Fibroblast of skin of left quadriceps (primary cell): ENCODE results near the gene NAA30.
"Not testable (repeated sequence)": the region's sequence is repeated elsewhere in the genome, so short reads cannot be mapped to it uniquely, and the experiment has no call there.

Experiments used
- DNase-seq, 2 experiments: peaks; one replicate each; pipeline ENCODE4 v3.0.0-alpha.2; 2013; ENCODE audit warnings: low read depth in 2 of 2

Gene NAA30

DNA sequence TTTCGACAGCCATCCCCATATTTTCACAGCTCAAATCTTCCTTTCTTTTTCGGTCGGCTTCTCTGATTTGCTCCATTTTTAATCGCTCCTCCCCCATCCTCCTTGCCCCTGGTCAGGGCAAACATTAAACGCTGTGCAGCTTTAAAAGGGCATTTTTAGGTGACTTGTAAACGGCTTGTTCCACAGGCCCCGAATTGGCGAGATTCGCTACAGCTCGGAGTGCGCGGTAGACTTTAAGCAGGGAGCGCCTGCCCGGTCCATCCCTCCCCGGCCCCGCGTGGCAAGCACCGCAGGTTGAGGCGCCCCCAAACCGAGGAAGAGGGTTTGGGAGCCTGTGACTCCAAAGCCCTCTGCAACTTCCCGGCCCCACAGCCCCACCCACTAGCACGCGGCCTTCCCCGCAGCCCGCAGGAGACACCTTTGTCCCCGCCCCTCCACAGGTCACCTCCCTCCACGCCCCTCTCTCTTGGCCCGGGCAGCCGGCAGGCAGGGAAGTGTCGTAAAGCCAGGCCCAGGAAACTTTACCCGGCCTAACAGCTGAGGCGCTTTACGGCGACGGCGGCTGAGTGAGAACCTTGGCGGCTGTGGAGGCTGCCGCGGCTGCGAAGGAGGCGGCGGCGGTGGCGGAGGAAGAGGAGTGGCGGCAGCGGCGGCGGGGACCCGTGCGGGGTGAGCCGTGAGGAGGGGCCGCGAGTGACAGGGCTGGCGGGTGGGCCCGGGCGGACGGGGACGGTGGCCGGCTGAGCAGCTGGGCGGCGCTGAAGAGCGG, at the start of gene NAA30:
TSS of gene NAA30 (plus strand) at position 550 of the 769 bp plus-strand sequence. CDS start 372 bp downstream, outside the sequence.
- DNase-seq, result peak; percentile 83 to 85

DNA sequence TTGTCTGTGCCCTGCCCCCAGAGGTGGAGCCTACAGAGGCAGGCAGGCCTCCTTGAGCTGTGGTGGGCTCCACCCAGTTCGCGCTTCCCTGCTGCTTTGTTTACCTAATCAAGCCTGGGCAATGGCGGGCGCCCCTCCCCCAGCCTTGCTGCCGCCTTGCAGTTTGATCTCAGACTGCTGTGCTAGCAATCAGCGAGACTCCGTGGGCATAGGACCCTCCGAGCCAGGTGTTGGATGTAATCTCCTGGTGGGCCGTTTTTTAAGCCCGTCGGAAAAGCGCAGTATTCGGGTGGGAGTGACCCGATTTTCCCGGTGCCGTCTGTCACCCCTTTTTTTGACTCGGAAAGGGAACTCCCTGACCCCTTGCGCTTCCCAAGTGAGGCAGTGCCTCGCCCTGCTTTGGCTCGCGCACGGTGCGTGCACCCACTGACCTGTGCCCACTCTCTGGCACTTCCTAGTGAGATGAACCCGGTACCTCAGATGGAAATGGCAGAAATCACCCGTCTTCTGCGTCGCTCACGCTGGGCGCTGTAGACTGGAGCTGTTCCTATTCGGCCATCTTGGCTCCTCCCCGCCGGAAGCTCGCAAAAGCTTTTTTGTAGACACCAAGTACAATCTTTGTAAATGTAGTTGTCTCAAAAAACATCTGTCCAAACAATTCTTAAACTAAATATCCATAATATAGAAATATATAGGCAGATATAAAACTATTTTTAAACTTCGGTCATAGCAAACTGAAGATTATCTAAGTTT, 46.7 kb upstream of the NAA30 start:
- not testable (repeated sequence) for DNase-seq

DNA sequence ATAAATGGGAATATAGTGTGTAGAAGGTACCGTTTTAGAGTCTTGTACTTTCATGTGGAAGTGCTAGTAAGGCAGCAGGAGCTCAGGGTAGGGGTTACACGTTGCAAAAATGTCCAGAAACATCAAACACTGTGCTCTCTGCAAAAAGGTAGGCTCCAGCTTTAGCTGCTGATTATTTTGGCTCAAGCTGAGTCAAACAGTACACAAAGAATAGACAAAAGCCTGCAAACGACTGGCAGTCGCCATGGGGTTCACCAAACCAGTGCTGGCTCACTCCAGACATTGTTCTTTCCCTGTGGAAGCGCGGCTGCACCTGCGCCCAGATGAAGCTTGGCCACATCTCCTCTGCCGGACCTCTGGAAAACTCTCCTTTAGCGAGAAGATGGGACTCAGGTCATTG, 45.3 kb upstream of the NAA30 start:
- DNase-seq, result no peak

DNA sequence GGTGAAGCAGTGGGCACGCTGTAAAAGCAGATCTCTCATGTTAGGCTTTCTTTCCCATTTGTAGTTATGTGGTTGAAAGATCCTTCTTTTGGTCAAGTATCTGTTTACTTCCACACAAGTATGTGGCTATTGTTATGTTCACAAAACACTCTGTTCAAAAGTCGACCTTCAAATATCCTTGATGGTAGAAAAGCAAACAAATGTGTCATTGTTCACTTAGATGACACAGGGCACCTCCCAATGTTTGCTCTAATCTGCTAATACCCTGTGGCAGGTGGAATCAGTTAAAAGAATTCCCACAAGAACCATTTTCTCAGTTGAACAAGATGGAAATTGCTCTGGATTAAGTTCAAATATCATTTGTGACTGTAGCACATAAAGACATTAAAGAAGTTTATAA, 43.6 kb upstream of the NAA30 start:
- no peak for DNase-seq

DNA sequence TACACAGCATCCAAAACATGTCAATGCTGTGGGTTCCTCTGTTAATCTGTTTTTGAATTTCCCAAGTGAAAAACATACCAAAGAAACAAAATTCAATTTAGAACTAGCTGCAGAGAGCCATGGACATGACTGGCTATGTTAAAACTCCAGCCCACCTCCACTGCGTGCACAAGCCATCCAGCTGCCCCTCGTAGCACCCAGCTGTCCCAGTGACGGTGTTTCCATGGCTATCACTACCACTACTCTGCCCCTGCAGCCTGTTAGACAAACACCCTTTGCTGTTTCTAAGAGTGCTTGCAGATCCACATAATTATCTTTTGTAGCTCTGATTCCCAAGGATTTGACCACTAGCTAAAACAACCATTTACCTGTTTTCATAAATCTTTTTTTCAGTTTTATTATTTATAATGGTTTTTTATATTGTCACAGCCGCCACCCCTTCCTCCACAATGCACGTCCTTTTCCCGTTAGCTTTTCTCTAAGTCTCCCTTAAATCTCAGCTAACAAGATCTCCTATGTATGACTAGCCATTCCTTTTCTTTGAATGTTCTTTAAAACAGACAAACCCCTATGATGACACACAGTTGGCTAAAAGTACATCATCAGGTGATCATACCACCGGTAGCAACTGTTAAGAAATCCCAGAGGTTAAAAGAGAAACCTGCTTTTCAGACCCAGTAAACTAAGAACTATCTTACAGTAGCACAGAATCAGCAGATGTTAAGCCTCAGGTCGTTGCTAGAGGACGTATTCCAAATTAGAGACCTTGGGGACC, 37.8 kb upstream of the NAA30 start:
- no peak for DNase-seq

DNA sequence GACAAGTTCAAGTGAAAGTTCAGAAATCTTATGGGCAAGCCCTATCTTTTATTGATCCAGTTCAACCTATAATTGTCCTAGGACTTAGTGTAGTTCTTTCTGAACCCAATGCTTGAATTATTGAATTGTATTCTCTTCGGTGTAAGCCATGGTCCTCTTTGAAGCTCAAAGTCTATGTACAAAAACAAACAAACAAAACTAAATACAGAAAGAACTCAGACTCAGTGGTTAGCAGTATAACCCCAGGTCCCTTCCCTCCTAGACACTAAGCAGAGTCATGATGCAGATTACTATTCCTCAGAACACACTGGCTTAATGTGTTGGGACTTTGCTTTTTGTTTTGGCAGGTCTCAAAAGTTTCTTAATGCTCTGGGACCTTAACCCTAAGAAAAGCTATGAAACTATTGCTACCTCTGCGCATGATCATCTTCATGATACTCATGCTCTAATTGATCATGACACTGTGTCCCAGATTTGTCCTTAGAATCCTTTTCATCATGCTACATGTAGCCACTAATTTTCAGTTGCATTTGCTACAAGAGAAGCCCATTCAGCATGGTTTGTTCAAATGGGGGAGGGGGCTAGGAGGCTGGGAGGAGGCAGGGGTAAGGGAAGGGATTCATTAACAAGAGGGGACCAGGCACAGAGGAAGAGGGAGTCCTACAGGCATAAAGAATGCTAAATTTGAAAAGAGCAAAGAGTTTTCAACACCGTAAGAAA, 35.1 kb upstream of the NAA30 start:
- no peak for DNase-seq

DNA sequence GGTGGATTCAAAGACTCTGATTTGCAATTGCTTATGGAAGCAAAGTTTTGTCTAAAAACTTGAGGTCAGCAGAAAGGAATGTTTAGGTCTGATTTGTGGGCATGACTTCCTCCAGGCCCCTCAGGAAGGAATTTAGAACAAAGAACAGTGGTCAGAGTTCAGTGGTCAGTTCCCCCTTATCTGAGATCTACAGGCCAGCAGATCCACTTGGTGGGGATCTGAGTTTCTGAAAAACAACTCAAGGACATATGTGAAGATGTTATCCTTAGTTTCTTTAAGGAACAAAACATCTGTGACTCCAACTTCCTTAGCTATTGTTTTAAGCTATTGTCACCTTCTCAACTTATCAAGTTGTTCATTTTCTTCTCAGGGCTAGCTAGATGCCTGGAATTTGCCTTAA, 28.0 kb upstream of the NAA30 start:
- no peak for DNase-seq

DNA sequence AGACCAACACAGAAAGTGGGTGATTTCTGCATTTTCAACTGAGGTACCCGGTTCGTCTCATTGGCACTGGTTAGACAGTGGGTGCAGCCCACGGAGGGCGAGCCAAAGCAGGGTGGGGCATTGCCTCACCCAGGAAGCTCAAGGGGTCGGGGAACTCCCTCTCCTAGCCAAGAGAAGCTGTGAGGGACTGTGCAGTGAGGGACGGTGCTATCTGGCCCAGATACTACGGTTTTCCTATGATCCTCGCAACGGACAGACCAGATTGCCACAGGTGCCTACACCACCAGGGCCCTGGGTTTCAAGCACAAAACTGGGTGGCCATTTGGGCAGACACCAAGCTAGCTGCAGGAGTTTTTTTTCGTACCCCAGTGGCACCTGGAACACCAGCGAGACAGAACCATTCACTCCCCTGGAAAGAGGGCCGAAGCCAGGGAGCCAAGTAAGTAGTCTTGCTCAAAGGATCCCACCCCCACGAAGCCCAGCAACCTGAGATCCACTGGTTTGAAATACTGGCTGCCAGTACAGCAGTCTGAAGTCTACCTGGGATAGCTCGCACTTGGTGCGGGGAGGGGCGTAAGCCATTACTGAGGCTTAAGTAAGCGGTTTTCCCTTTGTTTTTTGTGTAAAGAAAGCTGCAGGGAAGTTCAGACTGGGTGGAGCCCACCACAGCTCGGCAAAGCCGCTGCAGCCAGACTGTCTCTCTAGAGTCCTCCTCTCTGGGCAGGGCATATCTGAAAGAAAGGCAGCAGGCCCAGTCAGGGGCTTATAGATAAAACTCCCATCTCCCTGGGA, 25.5 kb upstream of the NAA30 start:
- no peak for DNase-seq

DNA sequence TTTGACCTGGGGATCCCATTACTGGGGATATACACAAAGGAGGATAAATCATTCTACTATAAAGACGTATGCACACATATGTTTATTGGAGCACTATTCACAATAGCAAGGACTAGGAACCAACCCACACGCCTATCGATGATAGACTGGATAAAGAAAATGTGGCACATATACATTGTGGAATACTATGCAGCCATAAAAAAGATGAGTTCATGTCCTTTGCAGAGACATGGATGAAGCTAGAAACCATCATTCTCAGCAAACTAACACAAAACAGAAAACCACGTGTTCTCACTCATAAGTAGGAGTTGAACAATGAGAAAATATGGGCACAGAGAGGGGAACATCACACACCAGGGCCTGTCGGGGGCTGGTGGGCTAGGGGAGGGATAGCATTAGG, 20.2 kb upstream of the NAA30 start:
- DNase-seq, result not testable (repeated sequence)

DNA sequence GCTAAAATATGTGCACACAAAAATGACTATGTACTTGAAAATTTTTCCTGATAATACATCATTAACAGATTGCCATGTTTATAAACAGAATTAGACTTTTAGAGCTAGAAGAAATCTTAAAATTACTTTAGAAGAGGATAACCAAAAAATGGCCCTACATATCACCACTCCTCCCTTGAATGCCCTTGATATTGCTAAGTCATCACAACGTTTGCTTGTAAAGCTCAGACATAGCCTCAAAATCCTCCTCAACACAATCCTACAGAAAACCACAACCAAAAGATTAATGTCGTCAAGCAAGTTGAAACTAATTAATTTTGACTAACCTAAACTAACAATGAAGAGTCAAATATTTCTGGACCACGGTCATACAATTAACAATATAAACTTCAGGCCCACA, 19.4 kb upstream of the NAA30 start:
- no peak for DNase-seq

DNA sequence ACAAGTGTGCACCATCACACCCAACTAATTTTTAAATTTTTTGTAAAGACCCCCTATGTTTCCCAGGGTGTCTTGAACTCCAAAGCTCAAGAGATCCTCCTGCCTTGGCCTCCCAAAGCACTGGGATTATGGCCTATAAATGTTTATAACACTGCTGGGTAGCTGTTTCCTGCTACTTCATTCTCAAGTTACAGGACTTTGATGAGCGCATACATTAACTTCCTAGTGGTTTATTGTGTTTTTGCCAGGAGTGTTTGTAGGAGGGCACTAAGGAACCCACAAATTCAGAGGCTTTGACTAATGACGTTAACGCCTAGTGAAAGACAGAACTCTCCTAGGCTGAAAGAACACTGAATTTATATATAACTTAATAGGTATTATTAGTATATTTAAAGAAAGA, 15.2 kb upstream of the NAA30 start:
- DNase-seq, result no peak

DNA sequence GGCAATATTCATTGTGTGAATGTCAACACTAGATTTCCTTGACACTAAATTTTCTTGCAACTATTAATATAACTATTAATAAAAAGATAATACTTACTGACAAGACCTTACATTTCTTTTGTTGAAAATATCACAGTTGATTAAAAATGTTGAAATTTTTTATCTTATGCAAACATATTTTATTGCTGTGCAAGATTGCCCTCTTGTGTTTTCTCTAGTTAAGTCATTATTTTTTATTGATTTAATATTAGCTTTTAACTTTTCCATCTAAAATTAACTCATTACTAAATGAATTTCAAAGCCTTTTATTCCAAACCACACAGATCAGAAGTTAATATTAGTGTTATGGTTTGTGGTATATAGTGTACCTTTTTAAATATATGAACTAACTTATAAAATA, 11.7 kb upstream of the NAA30 start:
- no peak for DNase-seq

DNA sequence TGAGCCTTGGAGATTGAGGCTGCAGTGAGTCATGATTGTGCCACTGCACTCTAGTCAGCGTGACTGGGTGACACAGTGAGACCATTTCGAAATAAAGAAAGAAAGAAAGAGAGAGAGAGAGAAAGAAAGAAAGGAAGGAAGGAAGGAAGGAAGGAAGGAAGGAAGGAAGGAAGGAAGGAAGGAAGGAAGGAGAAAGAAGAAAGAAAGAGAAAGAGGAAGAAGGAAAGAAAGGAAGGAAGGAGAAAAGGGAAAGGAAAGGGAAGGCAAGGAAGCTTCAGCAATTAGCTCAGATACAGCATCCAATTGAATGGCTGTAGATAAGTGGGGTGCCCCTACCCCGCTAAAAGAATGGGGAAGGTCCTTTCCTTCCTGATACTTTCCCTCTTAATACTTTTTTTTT, 9.5 kb upstream of the NAA30 start:
- no peak for DNase-seq

DNA sequence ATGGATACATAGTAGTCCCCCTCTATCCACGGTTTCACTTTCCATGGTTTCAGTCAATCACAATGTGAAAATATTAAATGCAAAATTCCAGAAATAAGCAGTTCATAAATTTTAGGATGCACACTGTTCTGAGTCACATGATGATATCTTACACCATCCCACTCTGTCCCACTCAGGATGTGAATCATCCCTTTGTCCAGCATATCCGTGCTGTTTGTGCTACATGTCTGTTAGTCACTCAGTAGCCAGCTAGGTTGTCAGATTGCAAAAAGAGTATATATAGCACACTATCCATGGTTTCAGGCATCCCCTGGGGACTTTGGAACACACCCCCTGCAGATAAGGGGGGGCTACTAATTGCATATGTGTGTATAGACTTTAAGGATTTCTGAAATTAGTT, 8.1 kb upstream of the NAA30 start:
- DNase-seq, result peak; percentile 60 to 64

DNA sequence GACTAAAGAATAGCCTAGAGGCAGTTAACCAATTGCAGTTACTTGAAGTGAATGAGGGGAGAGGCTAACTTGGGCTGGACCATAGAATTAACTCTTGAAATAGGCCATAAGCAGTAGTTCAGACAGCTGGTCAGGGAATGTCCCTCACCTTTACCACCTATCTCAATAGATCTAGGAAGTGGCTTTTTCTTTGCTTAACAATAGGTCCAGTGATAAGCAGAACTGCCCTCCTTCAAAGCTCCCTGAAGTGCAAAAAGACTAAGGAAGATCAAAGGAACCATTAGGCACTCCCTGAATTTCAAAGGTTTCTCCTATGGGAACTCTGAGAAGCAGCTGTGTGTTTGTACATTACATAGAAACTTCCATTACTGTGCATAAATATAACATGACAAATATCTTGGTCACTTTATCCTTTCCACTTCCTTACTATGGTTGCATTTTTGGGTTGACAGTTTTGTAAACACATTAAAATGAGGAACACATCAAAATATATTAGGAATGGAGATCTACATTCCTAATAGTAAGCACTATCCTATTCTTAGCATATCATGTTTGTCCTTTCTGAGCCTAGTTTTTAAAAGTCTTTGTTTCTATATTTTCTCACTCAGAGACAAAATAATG, 7.2 kb upstream of the NAA30 start:
- no peak for DNase-seq

DNA sequence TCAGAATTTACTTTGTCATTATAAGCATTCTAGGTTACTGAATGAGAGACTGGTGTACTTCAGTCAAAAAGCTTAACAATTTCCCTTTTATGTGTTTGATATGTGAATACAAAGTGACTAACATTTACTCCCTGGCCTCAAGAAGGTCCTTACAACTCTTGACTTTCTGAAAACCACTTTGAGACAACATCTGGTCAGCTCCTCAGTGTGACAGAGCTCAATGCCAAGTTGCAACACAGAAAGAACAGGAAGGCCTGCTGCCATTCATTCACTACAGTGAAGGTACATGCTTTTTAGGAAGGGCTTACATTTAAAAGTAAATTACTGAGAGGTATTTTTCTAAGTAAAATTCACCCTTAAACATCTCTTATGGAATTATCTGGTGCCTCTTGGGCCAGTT, 2.3 kb upstream of the NAA30 start:
- DNase-seq, result no peak

DNA sequence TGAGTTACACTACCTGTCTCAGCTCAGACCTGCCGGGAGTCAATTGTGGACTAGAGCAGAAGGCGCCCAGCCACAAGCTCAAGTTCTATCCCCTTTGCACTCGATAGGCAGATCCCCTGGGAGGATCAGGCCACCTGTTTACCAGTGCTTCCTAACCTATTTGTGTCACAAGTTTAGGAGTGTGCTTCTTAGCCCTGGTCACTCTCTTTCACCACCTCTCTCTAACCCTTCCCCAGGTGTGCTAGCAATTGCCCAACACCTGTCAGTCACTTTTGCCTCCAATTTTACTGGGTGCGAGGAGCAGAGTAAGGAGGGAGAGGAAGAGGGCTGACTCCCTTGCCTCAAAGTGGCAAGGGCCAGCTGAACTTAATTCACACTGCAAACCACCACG, 745 bp upstream of the NAA30 start:
- DNase-seq, result no peak

DNA sequence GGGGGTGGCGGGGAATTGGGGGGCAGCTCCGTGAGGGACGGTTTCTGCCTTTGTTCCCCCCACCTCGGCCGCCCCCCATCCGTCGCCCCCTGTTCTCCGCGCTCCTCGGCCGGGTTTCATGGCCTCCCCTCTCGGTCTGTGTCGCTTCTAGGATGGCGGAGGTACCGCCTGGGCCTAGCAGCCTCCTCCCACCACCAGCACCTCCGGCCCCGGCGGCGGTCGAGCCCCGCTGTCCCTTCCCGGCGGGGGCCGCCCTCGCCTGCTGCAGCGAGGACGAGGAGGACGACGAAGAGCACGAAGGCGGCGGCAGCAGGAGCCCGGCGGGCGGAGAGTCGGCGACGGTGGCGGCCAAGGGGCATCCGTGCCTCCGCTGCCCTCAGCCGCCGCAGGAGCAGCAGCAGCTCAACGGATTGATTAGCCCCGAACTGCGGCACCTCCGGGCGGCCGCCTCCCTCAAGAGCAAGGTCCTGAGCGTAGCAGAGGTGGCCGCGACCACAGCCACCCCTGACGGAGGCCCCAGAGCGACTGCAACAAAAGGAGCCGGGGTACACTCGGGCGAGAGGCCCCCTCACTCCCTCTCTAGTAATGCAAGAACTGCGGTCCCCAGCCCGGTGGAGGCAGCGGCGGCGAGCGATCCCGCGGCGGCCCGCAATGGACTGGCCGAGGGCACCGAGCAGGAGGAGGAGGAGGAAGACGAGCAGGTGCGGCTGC, 575 bp downstream of the NAA30 start:
- no peak for DNase-seq

DNA sequence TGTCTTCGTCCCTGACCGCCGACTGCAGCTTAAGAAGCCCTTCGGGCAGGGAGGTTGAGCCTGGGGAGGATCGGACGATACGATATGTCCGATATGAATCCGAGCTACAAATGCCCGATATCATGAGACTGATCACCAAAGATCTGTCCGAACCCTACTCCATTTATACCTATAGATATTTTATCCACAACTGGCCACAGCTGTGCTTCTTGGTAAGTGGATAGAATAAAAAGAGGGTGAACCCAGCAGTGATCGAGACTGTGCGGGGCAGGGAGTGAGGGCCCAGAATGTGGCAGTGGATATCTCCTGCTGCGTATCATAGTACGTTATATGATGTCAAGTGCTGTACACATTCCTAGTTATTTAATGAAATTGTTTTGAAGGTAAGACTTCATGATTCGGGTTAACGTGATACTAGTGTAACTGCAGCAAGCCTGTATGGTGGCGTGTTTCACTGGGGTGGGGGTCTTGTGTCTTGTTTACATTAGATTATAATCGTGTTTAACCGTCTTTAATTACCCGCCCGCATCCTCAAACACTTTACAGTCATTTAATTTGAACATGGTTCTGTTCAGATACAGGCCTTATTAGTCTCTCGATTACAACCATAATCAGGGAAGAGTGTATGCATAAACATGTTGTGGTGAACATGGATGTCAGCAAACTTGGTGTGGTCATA, 1.3 kb downstream of the NAA30 start:
- DNase-seq, result no peak
